HepG2 (cell line): Measurements from ENCODE around the gene ZFP36. TPM values are rescaled to one million over a fixed set of nuclear protein-coding genes. Genes with fewer than 3 reads are reported as not detected.

Experiments
- ARNTL ChIP-seq: sonication (generic); formaldehyde crosslinking; IDR thresholded peaks from 2 replicates; pipeline ENCODE4 v1.4.0; 2020; ENCODE audit warnings: mild to moderate bottlenecking, missing genetic modification reagents
- HBP1 ChIP-seq: IDR thresholded peaks from 2 replicates; pipeline ENCODE4 v1.6.1; 2016; ENCODE audit warnings: low read depth, control low read depth
- HNRNPUL1 ChIP-seq: fragments of 200-400 bp; formaldehyde crosslinking; IDR thresholded peaks from 2 replicates; pipeline ENCODE4 v1.6.1; 2017; ENCODE audit warnings: low read depth, mild to moderate bottlenecking, low read length, moderate library complexity
- KAT7 ChIP-seq: IDR thresholded peaks from 2 replicates; pipeline ENCODE4 v1.6.1; 2018; ENCODE audit warnings: borderline replicate concordance, missing compliant biosample characterization
- KDM4B ChIP-seq: sonication (generic); formaldehyde crosslinking; IDR thresholded peaks from 2 replicates; pipeline ENCODE4 v1.4.0; 2020; ENCODE audit warnings: missing genetic modification reagents
- MAFK ChIP-seq, 2 experiments: IDR thresholded peaks in 1 of 2; conservative IDR thresholded peaks in 1 of 2; 2 replicates each; pipeline ENCODE4 v1.6.1; 2011; ENCODE audit warnings: improper control_type of control experiment in 2 of 2, low read length in 2 of 2
- NFKB2 ChIP-seq: sonication (generic); formaldehyde crosslinking; IDR thresholded peaks from 2 replicates; pipeline ENCODE4 v1.4.0; 2020; ENCODE audit warnings: missing genetic modification reagents, borderline replicate concordance
- NR1H2 ChIP-seq: sonication (generic); formaldehyde crosslinking; IDR thresholded peaks from 2 replicates; pipeline ENCODE4 v1.8.1; 2022; ENCODE audit warnings: low read depth, missing genetic modification reagents, borderline replicate concordance
- PHF21A ChIP-seq: sonication (generic); formaldehyde crosslinking; IDR thresholded peaks from 2 replicates; pipeline ENCODE4 v1.5.0; 2020; ENCODE audit warnings: mild to moderate bottlenecking, missing genetic modification reagents
- RBFOX2 ChIP-seq: fragments of 200-400 bp; formaldehyde crosslinking; IDR thresholded peaks from 2 replicates; pipeline ENCODE4 v1.6.1; 2017; ENCODE audit warnings: low read depth, mild to moderate bottlenecking, low read length
- RORA ChIP-seq: sonication (generic); formaldehyde crosslinking; IDR thresholded peaks from 2 replicates; pipeline ENCODE4 v1.5.0; 2020; ENCODE audit warnings: mild to moderate bottlenecking, missing genetic modification reagents, moderate library complexity
- SKI ChIP-seq: fragments of 450-650 bp; IDR thresholded peaks from one replicate; pipeline ENCODE4 v1.6.1; 2018; ENCODE audit warnings: mild to moderate bottlenecking; ENCODE audit not compliant: partially characterized antibody
- SRF ChIP-seq: IDR thresholded peaks from 2 replicates; pipeline ENCODE4 v1.6.1; 2011; ENCODE audit warnings: mild to moderate bottlenecking, low read depth, low read length, moderate library complexity
- ZFP82 ChIP-seq: sonication (generic); formaldehyde crosslinking; IDR thresholded peaks from 2 replicates; pipeline ENCODE4 v1.5.1; 2020; ENCODE audit warnings: mild to moderate bottlenecking, missing genetic modification reagents, borderline replicate concordance
- ZNF383 ChIP-seq: sonication (generic); formaldehyde crosslinking; IDR thresholded peaks from 2 replicates; pipeline ENCODE4 v1.4.0; 2020; ENCODE audit warnings: missing genetic modification reagents, mild to moderate bottlenecking, borderline replicate concordance
- ZNF430 ChIP-seq: sonication (generic); formaldehyde crosslinking; IDR thresholded peaks from 2 replicates; pipeline ENCODE4 v1.9.0; 2021; ENCODE audit warnings: mild to moderate bottlenecking, missing genetic modification reagents
- ZNF550 ChIP-seq: sonication (generic); formaldehyde crosslinking; IDR thresholded peaks from 2 replicates; pipeline ENCODE4 v1.4.0; 2020; ENCODE audit warnings: mild to moderate bottlenecking, missing genetic modification reagents, borderline replicate concordance
- ZNF605 ChIP-seq: sonication (generic); formaldehyde crosslinking; IDR thresholded peaks from 2 replicates; pipeline ENCODE4 v1.8.0; 2022; ENCODE audit warnings: mild to moderate bottlenecking, missing genetic modification reagents
- ZNF703 ChIP-seq: sonication (generic); formaldehyde crosslinking; IDR thresholded peaks from 2 replicates; pipeline ENCODE4 v1.5.1; 2020; ENCODE audit warnings: missing genetic modification reagents, mild to moderate bottlenecking, moderate library complexity, borderline replicate concordance
- polyA plus RNA-seq, 8 experiments: library from polyadenylated mRNA; depleted of rRNA in 3 of 8; stranded (reverse) in 7 of 8; unstranded in 1 of 8; fragments of >200 nt; fragmentation: Illumina TruSeq in 4 of 8; extraction: Trizol in 4 of 8; gene quantifications; 2 replicates each; pipeline versions ENCODE4 v1.2.1 to v1.2.3, GENCODE V29; 2011 to 2016; ENCODE audit warnings: low read depth in 4 of 8, missing spikeins in 1 of 8, mixed read lengths in 1 of 8; ENCODE audit not compliant: insufficient read depth in 1 of 8
- total RNA-seq, 5 experiments: library from RNA; depleted of rRNA; stranded (reverse); fragments of >200 nt; fragmentation: Illumina TruSeq; extraction: Trizol; gene quantifications; 2 replicates each; pipeline ENCODE4 v1.2.3, GENCODE V29; 2016; ENCODE audit warnings: low read depth in 1 of 5
- TF ChIP-seq, protein P1 (sequence below): sonication (generic); formaldehyde crosslinking; IDR thresholded peaks from 2 replicates; pipeline ENCODE4 v1.4.0; 2020; ENCODE audit warnings: missing genetic modification reagents, low read depth, mild to moderate bottlenecking, borderline replicate concordance
- TF ChIP-seq, protein P2 (sequence below): sonication (generic); formaldehyde crosslinking; IDR thresholded peaks from 2 replicates; pipeline ENCODE4 v1.5.0; 2020; ENCODE audit warnings: missing genetic modification reagents
- TF ChIP-seq, protein P3 (sequence below): sonication (generic); formaldehyde crosslinking; conservative IDR thresholded peaks from 2 replicates; pipeline ENCODE4 v1.4.0; 2020; ENCODE audit warnings: missing genetic modification reagents
- TF ChIP-seq, protein P4 (sequence below): sonication (generic); formaldehyde crosslinking; IDR thresholded peaks from 2 replicates; pipeline ENCODE4 v1.8.1; 2023; ENCODE audit warnings: mild to moderate bottlenecking, missing genetic modification reagents

Gene ZFP36
- total and polyA plus RNA-seq, 2 of the 13 experiments (the other 11 are each of a cell fraction or from before 2014, with no cell fraction given), result 1.4 to 1.7 TPM

- TF ChIP-seq HNRNPUL1 (no peak), PHF21A (CRISPR knock-in tag) (peak; percentile 54; the same call in 1 of the 2 replicates), ZNF430 (CRISPR knock-in tag) (peak; percentile 63; the same call in 1 of the 2 replicates), ARNTL (no peak), KDM4B (CRISPR knock-in tag) (no peak), NR1H2 (CRISPR knock-in tag) (no peak), ZNF605 (CRISPR knock-in tag) (no peak), SRF (peak; percentile 79; the same call in 1 of the 2 replicates), MAFK (conservative IDR thresholded peaks at IDR 0.05 in 1 of 2, IDR thresholded peaks at IDR 0.05 in 1 of 2; ENCODE audit: low read length in 2 of 2) (no peak), NFKB2 (CRISPR knock-in tag) (peak; percentile 27; the same call in 1 of the 2 replicates), SKI (no peak), KAT7 (CRISPR knock-in tag) (no peak), HBP1 (CRISPR knock-in tag) (0 out of 2 replicates have a peak, but pooled peaks have one; percentile 69), ZFP82 (CRISPR knock-in tag) (no peak), RBFOX2 (peak; percentile 90), RORA (no peak), ZNF550 (CRISPR knock-in tag) (no peak), ZNF703 (CRISPR knock-in tag) (no peak), ZNF383 (CRISPR knock-in tag) (no peak)
- TF ChIP-seq, protein P1, sequence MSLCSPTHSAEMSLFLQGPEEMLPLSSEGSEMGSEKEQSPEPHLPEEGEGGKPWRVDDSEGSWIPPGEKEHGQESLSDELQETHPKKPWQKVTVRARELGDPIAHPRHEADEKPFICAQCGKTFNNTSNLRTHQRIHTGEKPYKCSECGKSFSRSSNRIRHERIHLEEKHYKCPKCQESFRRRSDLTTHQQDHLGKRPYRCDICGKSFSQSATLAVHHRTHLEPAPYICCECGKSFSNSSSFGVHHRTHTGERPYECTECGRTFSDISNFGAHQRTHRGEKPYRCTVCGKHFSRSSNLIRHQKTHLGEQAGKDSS, result no peak
- TF ChIP-seq, protein P2, sequence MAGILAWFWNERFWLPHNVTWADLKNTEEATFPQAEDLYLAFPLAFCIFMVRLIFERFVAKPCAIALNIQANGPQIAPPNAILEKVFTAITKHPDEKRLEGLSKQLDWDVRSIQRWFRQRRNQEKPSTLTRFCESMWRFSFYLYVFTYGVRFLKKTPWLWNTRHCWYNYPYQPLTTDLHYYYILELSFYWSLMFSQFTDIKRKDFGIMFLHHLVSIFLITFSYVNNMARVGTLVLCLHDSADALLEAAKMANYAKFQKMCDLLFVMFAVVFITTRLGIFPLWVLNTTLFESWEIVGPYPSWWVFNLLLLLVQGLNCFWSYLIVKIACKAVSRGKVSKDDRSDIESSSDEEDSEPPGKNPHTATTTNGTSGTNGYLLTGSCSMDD, result no peak
- TF ChIP-seq, protein P3, sequence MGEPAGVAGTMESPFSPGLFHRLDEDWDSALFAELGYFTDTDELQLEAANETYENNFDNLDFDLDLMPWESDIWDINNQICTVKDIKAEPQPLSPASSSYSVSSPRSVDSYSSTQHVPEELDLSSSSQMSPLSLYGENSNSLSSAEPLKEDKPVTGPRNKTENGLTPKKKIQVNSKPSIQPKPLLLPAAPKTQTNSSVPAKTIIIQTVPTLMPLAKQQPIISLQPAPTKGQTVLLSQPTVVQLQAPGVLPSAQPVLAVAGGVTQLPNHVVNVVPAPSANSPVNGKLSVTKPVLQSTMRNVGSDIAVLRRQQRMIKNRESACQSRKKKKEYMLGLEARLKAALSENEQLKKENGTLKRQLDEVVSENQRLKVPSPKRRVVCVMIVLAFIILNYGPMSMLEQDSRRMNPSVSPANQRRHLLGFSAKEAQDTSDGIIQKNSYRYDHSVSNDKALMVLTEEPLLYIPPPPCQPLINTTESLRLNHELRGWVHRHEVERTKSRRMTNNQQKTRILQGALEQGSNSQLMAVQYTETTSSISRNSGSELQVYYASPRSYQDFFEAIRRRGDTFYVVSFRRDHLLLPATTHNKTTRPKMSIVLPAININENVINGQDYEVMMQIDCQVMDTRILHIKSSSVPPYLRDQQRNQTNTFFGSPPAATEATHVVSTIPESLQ (CRISPR knock-in tag), result no peak
- TF ChIP-seq, protein P4, sequence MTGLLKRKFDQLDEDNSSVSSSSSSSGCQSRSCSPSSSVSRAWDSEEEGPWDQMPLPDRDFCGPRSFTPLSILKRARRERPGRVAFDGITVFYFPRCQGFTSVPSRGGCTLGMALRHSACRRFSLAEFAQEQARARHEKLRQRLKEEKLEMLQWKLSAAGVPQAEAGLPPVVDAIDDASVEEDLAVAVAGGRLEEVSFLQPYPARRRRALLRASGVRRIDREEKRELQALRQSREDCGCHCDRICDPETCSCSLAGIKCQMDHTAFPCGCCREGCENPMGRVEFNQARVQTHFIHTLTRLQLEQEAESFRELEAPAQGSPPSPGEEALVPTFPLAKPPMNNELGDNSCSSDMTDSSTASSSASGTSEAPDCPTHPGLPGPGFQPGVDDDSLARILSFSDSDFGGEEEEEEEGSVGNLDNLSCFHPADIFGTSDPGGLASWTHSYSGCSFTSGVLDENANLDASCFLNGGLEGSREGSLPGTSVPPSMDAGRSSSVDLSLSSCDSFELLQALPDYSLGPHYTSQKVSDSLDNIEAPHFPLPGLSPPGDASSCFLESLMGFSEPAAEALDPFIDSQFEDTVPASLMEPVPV (CRISPR knock-in tag), result 0 out of 2 replicates have a peak, but pooled peaks have one; percentile 57
These were observed at the start of gene ZFP36 (continued) for GRCh38 chr19:39406656-39407409.
